ENCODE data around the gene OR5W2.
"Not testable (repeated sequence)": the region's sequence is repeated elsewhere in the genome, so short reads cannot be mapped to it uniquely, and the experiment has no call there.

DNA sequence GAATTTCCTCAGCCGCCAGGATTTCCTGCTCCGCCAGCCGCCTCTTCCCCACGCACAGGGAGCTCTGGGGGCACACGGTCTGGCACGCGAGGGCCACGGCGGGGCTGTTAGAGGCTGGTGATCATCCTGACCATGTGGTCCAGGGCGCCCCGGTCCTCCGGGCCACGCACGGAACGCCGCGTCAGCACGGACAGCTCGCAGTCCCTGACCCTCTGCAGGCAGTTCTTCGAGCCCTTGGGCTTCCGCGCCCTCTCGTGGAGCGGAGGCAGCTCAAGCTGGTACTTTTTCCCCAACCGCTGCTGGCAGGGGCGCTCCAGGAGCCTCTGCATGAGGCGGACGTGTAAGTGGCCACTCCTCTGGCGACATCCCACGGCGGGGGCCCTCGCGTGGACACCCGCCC, 41.2 kb downstream of the OR5W2 start:
- TF ChIP-seq, protein P1, sequence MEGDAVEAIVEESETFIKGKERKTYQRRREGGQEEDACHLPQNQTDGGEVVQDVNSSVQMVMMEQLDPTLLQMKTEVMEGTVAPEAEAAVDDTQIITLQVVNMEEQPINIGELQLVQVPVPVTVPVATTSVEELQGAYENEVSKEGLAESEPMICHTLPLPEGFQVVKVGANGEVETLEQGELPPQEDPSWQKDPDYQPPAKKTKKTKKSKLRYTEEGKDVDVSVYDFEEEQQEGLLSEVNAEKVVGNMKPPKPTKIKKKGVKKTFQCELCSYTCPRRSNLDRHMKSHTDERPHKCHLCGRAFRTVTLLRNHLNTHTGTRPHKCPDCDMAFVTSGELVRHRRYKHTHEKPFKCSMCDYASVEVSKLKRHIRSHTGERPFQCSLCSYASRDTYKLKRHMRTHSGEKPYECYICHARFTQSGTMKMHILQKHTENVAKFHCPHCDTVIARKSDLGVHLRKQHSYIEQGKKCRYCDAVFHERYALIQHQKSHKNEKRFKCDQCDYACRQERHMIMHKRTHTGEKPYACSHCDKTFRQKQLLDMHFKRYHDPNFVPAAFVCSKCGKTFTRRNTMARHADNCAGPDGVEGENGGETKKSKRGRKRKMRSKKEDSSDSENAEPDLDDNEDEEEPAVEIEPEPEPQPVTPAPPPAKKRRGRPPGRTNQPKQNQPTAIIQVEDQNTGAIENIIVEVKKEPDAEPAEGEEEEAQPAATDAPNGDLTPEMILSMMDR (IDR thresholded peaks at IDR 0.05), result not testable (repeated sequence)
- not testable (repeated sequence) for TF ChIP-seq EP300 (IDR thresholded peaks at IDR 0.05; ENCODE audit: low read depth); POLR2A (IDR thresholded peaks at IDR 0.05); POLR2AphosphoS5 (IDR thresholded peaks at IDR 0.05)
